ENCODE measurements around the gene FSD2. TPM values are rescaled to one million over a fixed set of nuclear protein-coding genes. Genes with fewer than 3 reads are reported as not detected.

Gene FSD2
- total and polyA plus RNA-seq, 2 of the 4 experiments (the other 2 are of a cell fraction) = not detected

DNA sequence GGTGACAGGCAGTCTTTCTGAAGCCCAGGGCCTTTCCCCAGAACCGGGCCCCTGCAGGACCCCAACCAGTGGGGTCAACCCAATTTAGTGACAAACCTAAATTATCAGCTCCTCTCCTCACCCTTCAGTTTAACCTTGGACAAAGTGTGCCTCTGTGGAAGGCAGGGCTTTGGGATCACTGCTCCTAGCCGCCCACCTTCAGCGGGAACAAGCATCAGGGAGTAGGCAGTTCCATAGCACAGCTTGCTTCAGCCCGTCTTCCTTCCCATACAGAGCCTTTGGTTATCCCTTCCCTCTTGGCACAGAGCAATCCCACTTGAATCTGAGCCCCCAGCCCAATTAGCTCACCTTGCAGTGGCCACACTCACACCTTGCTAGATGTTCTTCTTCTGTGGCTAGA lies 90.9 kb downstream of the FSD2 start:
- H2BK15ac ChIP-seq (ENCODE audit: low read depth, low read length) = no peak overlapping the region
- H3K14ac ChIP-seq (replicated peaks; ENCODE audit: low read depth, low read length) = no peak overlapping the region
- POLR2A ChIA-PET (ENCODE audit: unreplicated experiment) = no interaction called here
- 60% methylated on average over 1 of the region's 4 CpGs; no CpG with 5 or more reads in 1 of the 2 experiments for WGBS, 2 experiments (ENCODE audit: extremely low coverage in 2 of 2, insufficient read length in 1 of 2)
- H3K9me3 ChIP-seq (ENCODE audit: control insufficient read depth, insufficient read depth, low read length) = no peaks in the 10 kb centered on the region
- in situ Hi-C loops (cut with MboI; ENCODE audit: low sequenced_read_pairs) = no loop called here
- H3K9ac ChIP-seq (ENCODE audit: low read depth, low read length) = no peak overlapping the region
- no peak overlapping the region for H4K5ac ChIP-seq (ENCODE audit: low read depth, low read length)
- no peak overlapping the region for H3K18ac ChIP-seq (ENCODE audit: low read depth, low read length)
- no peaks in the 10 kb centered on the region for H3K9me1 ChIP-seq (ENCODE audit: insufficient read depth, low read length)
- no peak overlapping the region for H2BK20ac ChIP-seq (ENCODE audit: low read depth, low read length)
- dilution Hi-C loops (cut with HindIII; ENCODE audit: low sequenced_read_pairs, unreplicated experiment) = no loop called here
- H3K4me1 ChIP-seq (ENCODE audit: control insufficient read depth, insufficient read depth, low read length) = peaks cover 1% of the 10 kb centered on the region; the same call in 1 of the 2 replicates
- H2AK9ac ChIP-seq (replicated peaks; ENCODE audit: low read depth, low read length, poor library complexity) = no peak overlapping the region
- no peak overlapping the region for H3K4me3 ChIP-seq (ENCODE audit: insufficient read depth, low read depth, low read length)
- no peak overlapping the region for H3K4ac ChIP-seq (ENCODE audit: low read depth, low read length)
- CTCF ChIA-PET = interaction anchor here (0.5 kb wide), 1 partner anchor 11 kb away, joined by 7 read pairs; no protein-coding TSS in a partner anchor
- ATAC-seq (ENCODE audit: low read depth) = no peak
- H3K56ac ChIP-seq (ENCODE audit: extremely low read depth, insufficient read depth, low read length) = no peak overlapping the region
- H4K91ac ChIP-seq (ENCODE audit: insufficient read depth, low read depth, low read length) = no peak overlapping the region
- no peak overlapping the region for H4K8ac ChIP-seq (ENCODE audit: low read depth in 2 of 2, low read length in 2 of 2)
- H2BK120ac ChIP-seq (ENCODE audit: low read depth, low read length) = no peak overlapping the region
- no peaks in the 10 kb centered on the region for H3K36me3 ChIP-seq (ENCODE audit: control insufficient read depth, insufficient read depth, low read length)
- H3K4me2 ChIP-seq (ENCODE audit: low read depth, low read length) = no peak overlapping the region
- no peaks in the 10 kb centered on the region for H3K79me1 ChIP-seq (ENCODE audit: low read depth in 1 of 2, low read length in 2 of 2)
- no peaks in the 10 kb centered on the region for H4K20me1 ChIP-seq (ENCODE audit: insufficient read depth, low read length)
- H2AFZ ChIP-seq (replicated peaks; ENCODE audit: low read length, poor library complexity) = no peak overlapping the region
- no peak overlapping the region for H2AK5ac ChIP-seq (ENCODE audit: low read depth, low read length)
- no peak overlapping the region for H3K23ac ChIP-seq (ENCODE audit: low read depth, low read length)
- H3K27me3 ChIP-seq (ENCODE audit: control insufficient read depth, insufficient read depth, low read length) = peaks cover 7% of the 10 kb centered on the region; the same call in 1 of the 2 replicates
- TF ChIP-seq, protein P1, sequence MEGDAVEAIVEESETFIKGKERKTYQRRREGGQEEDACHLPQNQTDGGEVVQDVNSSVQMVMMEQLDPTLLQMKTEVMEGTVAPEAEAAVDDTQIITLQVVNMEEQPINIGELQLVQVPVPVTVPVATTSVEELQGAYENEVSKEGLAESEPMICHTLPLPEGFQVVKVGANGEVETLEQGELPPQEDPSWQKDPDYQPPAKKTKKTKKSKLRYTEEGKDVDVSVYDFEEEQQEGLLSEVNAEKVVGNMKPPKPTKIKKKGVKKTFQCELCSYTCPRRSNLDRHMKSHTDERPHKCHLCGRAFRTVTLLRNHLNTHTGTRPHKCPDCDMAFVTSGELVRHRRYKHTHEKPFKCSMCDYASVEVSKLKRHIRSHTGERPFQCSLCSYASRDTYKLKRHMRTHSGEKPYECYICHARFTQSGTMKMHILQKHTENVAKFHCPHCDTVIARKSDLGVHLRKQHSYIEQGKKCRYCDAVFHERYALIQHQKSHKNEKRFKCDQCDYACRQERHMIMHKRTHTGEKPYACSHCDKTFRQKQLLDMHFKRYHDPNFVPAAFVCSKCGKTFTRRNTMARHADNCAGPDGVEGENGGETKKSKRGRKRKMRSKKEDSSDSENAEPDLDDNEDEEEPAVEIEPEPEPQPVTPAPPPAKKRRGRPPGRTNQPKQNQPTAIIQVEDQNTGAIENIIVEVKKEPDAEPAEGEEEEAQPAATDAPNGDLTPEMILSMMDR (conservative IDR thresholded peaks at IDR 0.05; ENCODE audit: low read depth, low read length) = no peak
- TF ChIP-seq, protein P2, sequence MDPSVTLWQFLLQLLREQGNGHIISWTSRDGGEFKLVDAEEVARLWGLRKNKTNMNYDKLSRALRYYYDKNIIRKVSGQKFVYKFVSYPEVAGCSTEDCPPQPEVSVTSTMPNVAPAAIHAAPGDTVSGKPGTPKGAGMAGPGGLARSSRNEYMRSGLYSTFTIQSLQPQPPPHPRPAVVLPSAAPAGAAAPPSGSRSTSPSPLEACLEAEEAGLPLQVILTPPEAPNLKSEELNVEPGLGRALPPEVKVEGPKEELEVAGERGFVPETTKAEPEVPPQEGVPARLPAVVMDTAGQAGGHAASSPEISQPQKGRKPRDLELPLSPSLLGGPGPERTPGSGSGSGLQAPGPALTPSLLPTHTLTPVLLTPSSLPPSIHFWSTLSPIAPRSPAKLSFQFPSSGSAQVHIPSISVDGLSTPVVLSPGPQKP (IDR thresholded peaks at IDR 0.05; ENCODE audit: borderline replicate concordance, low read depth, low read length) = no peak
- no peak for TF ChIP-seq FOS (IDR thresholded peaks at IDR 0.05; ENCODE audit: low read depth, low read length)
- TF ChIP-seq BHLHE40 (IDR thresholded peaks at IDR 0.05; ENCODE audit: low read depth, low read length) = no peak
- no peak for TF ChIP-seq RFX5 (IDR thresholded peaks at IDR 0.05; ENCODE audit: low read depth, low read length)
- no peak for TF ChIP-seq RAD21 (IDR thresholded peaks at IDR 0.05; ENCODE audit: low read length)
- TF ChIP-seq CHD1 (IDR thresholded peaks at IDR 0.05; ENCODE audit: low read depth, low read length) = no peak
- TF ChIP-seq NFE2L2 (IDR thresholded peaks at IDR 0.05; ENCODE audit: low read depth, low read length) = no peak
- TF ChIP-seq, protein P3, sequence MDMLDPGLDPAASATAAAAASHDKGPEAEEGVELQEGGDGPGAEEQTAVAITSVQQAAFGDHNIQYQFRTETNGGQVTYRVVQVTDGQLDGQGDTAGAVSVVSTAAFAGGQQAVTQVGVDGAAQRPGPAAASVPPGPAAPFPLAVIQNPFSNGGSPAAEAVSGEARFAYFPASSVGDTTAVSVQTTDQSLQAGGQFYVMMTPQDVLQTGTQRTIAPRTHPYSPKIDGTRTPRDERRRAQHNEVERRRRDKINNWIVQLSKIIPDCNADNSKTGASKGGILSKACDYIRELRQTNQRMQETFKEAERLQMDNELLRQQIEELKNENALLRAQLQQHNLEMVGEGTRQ (IDR thresholded peaks at IDR 0.05; ENCODE audit: low read depth, low read length) = no peak
- TF ChIP-seq MAZ (IDR thresholded peaks at IDR 0.05; ENCODE audit: borderline replicate concordance, low read depth, low read length) = no peak
- TF ChIP-seq MAFK (IDR thresholded peaks at IDR 0.05; ENCODE audit: low read depth, low read length) = no peak
- TF ChIP-seq RCOR1 (IDR thresholded peaks at IDR 0.05; ENCODE audit: insufficient replicate concordance, low read length) = no peak
- no peak for TF ChIP-seq SMC3 (IDR thresholded peaks at IDR 0.05; ENCODE audit: low read depth, low read length)
- no peak for TF ChIP-seq POLR2A (IDR thresholded peaks at IDR 0.05; ENCODE audit: low read depth, low read length)
- no peak for TF ChIP-seq CEBPB (IDR thresholded peaks at IDR 0.05; ENCODE audit: low read depth, low read length)
- no peak for DNase-seq
- H2BK5ac ChIP-seq (ENCODE audit: low read depth, low read length, poor library complexity, severe bottlenecking) = no peak overlapping the region
- intact Hi-C loops (cut with micrococcal nuclease) = no loop called here
- no TSS peak for BruUV-seq (replicated peaks)
- H3K27ac ChIP-seq (ENCODE audit: insufficient read depth, low read length) = no peak overlapping the region

Data from IMR-90 (cell line).